CD4-positive, alpha-beta T cell treated with Interleukin-10 for 1 hour (primary cell): ENCODE measurements around the gene KDM4B.
A peak's percentile ranks its signal among the peaks of the same experiment; 100 is the strongest.

Source experiments
- DNase-seq: peaks from one replicate; pipeline ENCODE4 v3.0.0-alpha.2; 2020

Gene KDM4B

DNA sequence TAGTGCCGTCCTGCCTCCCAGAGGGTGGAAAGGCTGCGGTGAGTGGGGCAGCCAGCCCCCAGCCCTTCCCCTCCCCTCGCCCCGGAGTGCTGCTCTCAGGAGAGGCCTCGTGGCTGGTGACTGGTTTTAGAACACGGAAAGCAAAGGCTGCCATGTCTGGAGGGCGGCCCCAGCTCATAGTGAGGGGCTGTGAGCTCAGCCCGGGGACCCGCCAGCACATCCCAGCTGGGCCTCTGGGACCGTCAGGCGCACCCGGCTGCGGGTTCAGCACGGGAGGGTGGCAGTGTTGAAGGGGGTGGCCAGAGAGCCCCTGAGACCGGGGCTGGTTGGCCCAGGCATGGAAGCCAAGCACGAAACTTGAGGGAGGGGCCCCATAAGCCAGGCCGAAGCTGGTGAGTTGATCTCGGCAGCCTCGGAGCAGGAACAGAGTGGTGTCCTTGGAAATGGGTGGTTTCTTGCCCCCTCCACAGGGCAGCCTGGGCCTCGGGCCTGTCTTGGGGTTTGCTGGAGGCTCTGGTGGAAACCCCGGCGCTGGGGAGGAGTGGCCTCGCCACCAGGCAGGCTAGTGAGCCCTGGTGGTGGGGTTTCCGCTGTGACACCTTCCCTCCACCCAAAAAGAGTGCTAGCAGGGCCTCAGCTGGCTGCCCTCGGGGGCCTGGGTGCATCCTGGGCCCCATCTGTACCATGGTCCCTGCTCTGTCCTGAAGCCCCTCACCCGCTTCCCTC, 157.7 kb downstream of the KDM4B start:
- no peak for DNase-seq

DNA sequence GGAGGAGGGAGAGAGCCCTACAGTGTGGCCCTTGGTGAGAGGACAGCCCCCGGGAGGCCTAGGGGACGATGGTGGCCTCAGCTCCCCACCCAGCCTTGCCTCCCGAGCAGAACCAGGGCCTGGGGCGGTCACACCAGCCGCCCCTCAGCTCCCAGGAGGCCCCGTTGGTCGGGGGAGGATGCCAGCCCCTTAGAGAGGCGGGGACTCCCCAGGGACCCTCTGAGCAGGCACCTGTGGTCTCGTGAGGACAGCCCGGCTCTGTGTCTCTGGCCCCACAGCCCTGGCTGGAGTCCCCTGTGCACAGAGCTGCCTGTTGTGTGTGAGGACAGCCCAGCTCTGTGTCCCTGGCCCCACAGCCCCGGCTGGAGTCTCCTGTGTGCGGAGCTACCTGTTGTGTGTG, 158.8 kb downstream of the KDM4B start:
- no peak for DNase-seq

DNA sequence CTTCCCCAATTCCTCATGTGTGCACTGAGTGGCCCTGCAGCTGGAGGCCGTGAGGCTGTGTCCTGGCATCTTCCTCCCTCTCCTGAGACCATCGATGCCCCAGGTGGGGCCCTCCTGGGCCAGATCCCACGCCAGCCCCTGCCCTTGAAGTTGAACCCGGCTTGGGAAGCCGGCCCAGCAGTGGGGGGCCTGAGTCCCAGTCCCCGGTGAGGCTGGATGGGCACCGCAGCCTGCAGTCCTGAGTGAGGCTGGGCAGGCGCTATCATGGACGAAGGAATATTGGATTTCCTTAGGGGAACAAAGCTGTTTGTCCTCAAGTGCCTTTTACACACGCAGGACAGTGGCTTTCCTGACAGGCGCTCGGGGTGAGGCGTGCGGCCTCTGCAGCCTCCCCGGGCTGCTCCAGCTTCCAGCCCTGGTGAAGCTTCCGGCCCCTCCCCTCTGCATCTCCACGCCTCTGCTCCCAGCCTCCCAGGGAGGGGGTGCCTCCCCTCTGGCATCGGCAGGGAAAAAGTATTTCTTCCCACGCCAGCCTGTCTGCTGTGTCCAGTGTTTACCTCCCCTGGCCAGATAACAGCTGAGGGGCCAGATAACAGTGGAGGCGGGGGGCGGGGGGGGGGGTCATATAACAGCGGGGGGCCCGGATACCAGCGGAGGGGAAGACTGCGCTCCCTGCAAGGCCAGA, 159.5 kb downstream of the KDM4B start:
- DNase-seq: no peak

DNA sequence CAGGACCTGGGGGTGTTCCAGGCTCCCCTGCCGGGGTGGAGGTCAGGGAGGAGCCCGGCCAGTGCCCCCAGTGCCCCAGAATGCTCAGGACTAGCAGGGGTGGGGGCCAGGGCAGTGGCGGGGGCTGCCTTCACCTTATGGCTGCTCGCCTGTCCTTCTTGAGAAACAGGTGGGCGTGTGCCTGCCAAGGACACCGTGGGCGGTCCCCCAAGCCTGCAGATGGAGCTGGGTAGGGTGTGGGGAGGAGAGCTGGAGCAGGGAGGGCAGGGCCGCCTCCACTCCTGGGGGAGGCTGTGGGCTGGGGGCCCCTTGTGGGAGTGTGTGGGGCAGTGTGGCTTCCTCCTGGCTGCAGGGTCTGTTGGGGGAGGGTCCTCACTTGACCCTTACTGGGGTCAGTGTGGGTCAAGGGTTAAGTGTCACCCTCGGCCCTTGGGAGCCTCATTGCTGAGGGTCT, 160.1 kb downstream of the KDM4B start:
- no peak for DNase-seq

DNA sequence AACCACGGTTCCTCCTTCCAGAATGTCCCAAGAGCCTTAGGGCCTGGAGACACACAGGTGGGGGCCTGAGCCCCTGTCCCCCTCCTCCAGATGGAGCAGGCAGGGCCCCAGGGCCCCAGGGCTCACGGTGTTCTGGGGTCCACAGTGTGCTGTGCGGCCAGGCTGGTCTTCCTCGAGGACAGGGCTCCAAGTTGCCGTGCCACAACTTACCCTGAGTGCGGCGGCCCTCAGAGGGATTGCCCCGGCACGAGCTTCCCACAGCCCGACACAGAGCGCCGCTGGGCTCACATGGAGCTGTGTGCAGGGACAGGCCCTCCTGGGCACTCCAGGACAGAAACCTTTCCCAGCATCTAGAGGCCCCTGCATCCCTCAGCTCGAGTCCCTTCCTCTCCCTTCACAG, 160.8 kb downstream of the KDM4B start:
- no peak for DNase-seq

DNA sequence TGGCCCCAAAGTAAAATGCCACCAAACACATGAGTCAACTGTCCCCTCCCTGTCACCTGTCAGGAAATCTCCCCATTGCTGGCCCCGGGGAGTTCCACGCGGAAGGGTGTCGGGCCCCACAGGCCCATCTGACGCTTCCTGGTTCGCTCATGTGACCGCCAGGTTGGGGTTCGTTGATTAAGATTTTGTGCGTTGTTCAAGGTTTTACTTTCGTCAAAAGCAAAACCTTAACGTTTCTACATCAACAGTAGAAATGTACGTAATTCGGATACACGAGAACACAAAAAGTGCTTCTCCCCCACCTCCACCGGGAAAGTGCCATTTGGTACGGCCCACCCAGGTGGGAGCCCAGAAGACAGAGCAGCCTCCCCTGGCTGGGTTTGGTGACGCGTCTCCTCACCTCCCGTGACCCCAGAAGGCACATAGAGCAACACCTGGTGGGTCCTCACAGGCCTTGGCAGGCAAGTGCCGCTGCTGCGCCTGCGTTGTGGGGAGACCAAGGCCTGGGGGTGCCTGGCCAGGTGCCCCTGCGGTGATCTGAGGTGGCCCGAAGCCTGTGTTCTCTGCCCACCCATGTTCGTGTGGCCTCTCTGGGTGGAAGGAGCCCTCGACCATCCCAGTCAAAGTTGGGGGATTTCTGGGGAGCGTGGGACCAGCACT, 161.6 kb downstream of the KDM4B start:
- DNase-seq: peak; percentile 58

DNA sequence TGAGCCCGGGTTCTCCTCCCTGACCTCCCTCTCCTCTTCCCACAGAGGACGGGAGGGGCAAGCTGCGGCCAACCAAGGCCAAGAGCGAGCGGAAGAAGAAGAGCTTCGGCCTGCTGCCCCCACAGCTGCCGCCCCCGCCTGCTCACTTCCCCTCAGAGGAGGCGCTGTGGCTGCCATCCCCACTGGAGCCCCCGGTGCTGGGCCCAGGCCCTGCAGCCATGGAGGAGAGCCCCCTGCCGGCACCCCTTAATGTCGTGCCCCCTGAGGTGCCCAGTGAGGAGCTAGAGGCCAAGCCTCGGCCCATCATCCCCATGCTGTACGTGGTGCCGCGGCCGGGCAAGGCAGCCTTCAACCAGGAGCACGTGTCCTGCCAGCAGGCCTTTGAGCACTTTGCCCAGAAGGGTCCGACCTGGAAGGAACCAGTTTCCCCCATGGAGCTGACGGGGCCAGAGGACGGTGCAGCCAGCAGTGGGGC, 162.2 kb downstream of the KDM4B start:
- DNase-seq: no peak

DNA sequence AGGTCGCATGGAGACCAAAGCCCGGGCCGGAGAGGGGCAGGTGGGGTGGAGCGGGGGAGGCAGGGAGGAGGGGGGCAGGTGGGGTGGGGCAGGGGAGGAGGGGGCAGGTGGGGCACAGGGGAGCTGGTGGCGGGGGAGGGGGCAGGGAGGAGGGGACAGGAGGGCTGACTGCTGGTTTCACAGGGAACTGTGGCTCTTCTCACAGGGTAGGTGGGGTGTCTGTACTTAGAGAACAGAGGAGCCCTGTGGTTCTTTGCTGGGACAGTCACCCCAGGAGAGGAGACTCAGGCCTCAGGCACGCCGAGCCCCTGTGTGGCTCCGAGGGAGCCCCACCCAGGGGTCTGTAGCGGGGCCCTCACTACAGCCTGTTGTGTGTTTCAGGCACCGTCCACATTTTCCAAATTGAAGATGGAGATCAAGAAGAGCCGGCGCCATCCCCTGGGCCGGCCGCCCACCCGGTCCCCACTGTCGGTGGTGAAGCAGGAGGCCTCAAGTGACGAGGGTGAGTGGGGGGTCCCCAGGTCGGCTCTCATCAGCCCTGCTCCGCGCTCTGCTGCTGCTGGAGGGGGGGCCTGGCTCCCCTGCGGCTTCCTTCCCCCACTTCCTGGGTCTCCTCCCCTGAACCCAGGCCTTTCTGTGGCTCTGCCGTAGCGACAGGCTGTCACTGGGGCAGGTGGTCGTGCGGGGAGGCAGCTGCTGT, 162.7 kb downstream of the KDM4B start:
- no peak for DNase-seq

DNA sequence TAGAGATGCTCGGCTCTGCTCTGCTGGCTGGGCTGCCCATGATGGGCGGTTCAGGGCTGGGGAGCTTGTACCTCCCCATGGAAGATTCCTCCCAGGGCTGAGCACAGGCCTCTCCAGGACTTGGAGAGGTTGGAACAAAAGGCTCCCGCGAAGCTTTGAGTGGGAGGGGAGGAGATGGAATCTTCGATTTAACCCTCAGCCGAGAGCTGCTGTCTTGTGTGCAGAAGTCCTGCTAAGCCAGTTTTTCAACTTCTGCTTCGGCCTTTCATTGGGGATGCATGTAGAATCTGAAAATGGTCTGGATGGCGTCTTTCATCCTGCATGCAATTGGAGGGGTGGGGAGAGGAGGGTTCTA, 163.3 kb downstream of the KDM4B start:
- no peak for DNase-seq

DNA sequence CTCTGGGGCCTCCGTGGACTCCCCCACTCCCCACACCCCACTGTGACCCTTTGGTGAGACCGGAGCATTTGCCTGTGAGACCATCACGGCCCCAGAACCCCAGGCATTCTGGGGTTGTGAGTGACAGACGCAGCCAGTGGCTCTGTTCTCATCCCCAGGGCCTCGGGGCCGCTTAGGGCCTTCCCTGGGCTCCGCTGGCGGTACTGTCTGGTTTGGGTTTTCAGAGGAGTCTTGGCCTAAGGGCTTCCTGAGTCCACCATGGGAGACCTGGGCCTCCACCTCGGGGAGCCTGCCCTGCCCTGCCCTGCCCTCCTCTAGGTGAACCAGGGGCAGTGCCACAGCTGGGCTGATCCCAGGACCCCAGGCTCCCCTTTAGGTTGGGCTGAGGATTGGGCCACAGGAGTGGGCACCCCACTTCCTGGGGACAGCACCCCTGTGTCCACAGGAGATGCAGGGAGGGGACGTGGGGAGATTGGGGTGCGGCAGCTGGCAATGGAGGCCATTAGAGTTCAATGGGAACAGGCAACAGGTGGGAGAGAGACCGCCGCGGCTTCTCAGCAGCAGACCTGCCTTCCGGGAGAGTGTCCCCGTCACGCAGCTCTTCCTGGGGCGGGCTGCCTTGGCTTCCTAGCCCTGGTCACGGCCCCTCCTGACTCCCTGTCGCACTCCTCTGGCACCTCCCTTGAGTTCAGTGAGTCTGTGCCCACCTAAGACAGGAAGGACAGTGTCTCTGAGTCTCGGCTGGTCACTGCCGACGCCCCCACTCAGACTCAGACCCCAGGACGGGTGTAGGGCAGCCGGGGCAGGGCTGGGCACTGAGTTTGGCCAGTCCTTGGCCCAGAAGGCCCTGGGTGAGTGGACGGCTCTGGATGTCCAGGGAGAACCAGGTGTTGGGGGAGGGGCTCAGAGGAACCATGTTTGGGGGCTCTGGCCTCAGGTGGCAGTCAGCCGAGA, 164.1 kb downstream of the KDM4B start:
- DNase-seq: no peak

DNA sequence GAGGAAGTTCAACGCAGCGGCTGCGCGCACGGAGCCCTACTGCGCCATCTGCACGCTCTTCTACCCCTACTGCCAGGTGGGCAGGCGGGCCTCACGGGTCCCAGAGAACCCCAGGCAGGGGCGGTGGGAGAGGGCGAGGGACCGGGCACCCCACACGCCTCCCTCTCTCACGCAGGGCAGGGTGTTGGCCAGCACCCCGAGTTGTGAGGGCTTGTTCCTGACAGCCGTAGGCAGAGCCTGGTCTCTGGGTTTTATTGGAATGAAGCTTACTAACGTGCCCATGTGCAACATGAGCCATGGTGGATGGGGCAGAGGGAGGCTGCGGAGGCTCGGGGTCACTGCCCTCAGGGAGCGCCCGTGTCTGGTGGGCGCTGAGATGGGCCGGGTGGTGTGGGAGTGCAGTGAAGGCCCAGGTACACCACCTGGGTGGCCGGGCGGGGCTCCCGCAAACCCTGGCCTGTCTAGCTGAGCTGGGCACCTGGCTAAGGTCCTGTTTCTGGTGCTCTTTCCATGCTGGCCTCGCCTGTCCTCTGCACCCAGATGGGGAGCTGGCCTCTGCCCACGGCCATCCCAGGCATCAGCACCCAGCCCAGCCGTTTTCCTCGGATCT, 165.2 kb downstream of the KDM4B start:
- DNase-seq: no peak

DNA sequence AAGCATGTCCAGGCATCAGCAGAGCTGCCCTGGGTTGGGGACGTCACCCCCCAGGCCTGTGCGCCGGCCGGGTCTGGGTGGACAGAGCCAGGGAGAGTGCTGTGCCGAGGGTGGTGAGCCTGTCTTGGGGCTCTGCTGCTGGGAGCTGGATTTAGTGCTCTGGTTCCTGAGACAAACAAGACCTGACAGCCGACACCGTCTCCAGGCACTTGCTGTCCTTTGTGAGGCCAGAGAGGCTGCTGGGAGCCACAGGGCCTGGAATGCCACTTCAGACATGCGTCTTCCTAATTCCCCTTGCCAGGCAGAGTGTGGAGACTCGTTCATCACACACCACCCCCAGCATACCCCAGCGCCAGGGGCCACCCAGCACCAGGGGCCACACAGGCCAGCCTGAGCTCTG, 165.8 kb downstream of the KDM4B start:
- no peak for DNase-seq

DNA sequence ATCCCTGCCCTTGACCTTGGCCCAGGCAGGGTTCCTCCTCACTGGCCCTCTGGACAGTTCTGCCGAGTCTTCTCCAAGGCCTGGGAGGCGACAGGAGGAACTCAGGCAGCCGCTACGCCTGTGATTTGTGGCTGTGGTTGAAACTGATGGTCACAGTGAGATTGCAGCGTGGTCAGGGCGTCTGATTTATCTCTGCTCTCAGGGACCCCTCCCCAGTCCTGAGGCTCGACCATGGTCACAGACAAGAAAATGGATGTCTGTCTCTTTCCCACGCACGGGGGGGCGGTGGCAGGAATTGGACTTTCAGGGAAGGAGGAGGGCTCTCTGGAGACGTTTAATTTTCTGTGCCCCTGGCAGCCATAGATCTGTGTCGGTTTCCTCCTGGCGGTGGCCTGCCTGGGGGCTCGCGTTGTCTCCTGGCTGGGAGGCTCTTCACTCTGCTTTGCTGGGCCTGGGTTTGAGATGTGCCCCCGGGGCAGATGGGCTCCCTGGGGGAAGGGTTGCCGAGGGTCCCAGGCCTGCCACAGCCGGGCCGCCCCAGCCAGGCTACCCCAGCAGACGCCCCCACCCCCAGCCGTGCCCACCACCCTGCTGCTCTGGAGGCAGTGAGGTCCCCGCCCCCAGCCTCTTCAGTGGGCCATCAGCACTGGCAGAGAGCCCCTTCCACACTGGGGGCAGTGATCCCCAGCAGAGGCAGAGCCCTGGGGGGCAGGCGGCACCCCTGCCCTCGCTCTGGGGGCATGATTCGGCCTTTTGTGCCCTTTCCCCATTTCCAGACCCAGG, 167.4 kb downstream of the KDM4B start:
- DNase-seq: no peak

DNA sequence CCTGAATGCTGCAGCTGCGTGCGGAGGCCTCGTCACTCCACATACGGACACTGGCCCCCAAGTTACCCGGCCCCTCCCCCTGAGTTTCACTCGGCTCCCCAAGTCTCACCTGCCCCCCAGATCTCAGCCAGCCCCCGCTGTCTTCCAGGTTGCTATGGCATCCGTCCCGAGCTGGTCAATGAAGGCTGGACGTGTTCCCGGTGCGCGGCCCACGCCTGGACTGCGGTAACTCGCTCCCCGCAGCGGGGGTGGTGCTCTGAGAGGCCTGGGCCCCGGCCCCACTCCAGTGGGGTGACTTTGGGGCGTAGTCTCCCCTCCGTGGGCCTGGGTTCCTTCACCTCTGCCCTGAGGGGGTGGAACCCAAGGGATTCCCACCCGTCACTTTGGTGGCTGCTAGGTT, 168.2 kb downstream of the KDM4B start:
- DNase-seq: no peak

DNA sequence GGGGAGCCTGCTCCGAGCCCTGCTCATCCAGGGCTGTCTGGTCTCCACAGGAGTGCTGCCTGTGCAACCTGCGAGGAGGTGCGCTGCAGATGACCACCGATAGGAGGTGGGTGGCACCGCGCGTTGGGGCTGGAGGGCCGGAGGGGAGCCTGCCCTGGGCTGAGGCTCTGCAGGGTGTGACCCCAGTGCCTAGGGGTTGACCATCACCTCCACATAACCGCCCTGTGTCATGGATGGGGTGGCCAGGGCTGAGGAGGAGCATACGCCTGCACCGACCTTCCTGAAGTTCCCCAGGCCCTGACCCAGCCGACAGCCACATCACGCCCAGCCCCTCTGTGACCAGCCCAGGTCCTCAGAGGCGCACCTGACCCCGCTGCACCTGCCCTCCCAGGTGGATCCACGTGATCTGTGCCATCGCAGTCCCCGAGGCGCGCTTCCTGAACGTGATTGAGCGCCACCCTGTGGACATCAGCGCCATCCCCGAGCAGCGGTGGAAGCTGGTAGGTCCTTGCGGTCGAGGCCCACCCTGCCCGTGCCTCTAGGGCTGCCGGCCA, 168.7 kb downstream of the KDM4B start:
- DNase-seq: no peak

DNA sequence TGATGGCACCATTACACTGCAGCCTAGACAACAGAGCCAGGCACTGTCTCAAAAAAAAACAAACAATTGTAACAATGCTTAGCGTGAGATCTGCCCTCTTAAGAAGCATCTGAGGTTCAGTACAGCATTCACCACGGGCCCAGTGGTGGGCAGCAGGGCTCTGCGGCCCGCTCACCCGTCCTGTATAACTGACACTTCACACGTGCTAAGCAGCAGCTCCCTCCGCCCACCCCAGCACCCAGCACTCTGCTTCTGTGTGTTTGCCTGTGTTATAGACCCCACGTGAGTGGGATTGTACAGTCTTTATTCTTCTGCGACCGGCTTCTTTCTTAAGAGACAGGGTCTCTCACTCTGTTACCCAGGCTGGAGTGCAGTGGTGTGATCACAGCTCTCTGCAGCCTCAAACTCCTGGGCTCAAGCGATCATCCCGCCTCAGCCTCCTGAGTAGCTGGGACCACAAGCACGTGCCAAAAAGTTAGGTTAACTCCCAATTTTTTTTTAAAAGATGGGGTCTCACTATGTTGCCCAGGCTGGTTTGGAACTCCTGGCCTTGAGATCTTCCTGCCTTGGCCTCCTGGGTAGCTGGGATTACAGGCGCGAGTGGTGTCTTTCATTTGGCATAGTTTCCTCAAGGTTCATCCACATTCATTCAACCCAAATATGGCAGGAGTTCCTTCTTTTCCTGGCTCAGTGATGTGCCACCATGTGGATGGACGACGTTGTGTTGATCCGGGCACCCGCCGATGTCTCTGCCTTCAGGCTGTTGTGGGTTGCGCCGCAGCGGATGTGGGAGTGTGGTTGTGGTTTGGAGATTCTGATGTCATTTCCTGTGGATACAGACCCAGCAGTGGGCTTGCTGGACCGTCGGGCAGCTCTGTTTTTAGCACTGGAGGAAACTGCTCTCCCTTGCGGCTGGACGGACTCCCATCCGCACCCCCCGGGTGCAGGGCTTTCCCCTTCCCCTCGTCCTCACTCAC, 170.0 kb downstream of the KDM4B start:
- peak; percentile 81 for DNase-seq

DNA sequence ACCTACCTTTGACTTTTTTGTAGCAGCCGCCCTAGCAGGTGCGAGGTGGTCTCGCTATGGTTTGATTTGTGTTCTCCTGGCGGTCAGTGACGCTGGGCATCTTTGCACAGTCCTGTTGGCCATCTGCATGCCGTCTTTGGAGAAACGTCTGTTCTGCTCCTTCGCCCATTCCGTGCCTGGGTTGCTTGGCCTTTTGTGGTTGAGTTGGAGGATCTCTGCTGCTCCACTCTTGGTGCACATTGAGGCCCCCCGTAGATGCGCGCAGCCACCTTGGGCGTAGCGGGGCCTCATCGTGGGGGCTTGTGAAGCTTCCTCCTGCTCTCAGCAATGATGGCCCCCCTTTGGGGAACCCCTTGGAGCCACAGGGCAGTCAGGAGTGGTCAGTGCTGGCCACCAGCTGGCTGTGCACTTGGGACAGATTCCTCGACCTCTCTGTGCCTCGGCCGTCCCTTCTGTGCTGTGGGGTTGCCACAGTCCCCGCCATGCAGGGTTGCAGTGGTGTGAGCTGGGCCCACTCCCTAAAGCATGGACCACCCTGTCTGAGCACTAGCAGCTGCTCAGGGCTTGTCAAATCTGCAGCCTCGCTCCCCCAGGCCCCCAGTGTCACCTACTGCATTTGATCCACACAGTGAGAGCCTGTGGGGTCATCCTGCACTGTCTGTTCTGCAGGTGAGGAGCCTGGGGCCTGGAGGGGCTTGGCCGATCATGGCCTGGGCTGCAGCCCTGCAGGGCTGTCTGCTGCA, 170.8 kb downstream of the KDM4B start:
- DNase-seq: no peak

DNA sequence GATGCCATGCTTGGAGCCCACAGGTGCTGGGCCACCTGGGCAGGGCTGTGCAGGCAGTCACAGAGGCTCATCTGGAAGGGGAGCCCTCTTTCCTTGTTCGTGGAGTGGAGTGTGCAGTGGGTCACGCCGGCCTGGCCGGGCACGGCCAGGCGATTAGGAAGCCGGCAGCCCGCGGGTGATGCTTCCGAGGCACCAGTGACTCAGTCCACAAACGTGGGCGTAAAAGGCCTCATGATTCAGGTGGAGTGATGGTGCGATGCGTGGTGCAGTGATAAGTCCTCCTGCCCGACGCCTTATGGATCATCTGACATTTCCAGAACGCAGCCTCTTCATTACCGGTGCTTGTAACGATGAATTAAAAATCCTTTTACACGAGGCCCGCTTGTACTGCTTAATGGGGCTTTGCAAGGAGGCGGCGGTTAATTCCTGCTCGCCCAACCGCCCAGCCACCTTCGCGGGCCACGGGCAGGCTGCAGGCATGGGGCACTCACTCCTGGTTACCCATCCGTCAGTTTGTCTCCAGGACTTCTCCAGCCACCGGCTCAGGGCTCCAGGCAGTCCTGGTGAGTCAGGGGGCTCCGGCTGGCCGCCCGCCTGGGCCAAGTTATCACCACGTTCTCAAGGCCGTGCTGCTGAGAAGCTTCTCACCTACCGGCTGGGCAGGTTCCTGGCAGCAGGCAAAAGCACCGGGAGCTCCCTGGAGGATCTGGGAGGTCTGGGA, 172.4 kb downstream of the KDM4B start:
- DNase-seq: no peak
